Gastrocnemius medialis (tissue), 4 donors: ENCODE measurements around the gene FOXC2. TPM values are rescaled to one million over a fixed set of nuclear protein-coding genes. Genes with fewer than 3 reads are reported as not detected.

Source experiments
- ATAC-seq, 2 donors: fragments of 150-250 bp; one replicate each; pipeline ENCODE4 v1.9.1; 2016
- DNase-seq, 2 donors: peaks; one replicate each; pipeline ENCODE4 v3.0.0-alpha.2; 2019
- H3K27ac ChIP-seq, 4 donors: fragments of 200-600 bp; sonication (generic); 1 replicate in 1 of 4; 2 replicates in 3 of 4; pipeline ENCODE4 v1.5.1; 2016 to 2018; ENCODE audit warnings: mild to moderate bottlenecking in 2 of 4, moderate library complexity in 1 of 4
- H3K27me3 ChIP-seq, 3 donors: fragments of 200-600 bp; sonication (generic) in 2 of 3; 1 replicate in 1 of 3; 2 replicates in 2 of 3; pipeline versions ENCODE4 v1.5.1 to v1.6.0; 2016 to 2019; ENCODE audit warnings: mild to moderate bottlenecking in 1 of 3, moderate library complexity in 1 of 3
- H3K36me3 ChIP-seq, 2 donors: fragments of 200-600 bp; sonication (generic) in 1 of 2; one replicate each; pipeline ENCODE4 v1.5.1; 2017 to 2018
- H3K4me1 ChIP-seq, 2 donors: fragments of 200-600 bp; sonication (generic) in 1 of 2; one replicate each; pipeline ENCODE4 v1.5.1; 2016 to 2017; ENCODE audit warnings: mild to moderate bottlenecking in 2 of 2
- H3K4me3 ChIP-seq, 4 donors: fragments of 200-600 bp; sonication (generic) in 3 of 4; 1 replicate in 1 of 4; 2 replicates in 3 of 4; pipeline ENCODE4 v1.5.1; 2016 to 2019; ENCODE audit warnings: mild to moderate bottlenecking in 2 of 4
- H3K9me3 ChIP-seq, 3 donors: fragments of 200-600 bp; sonication (generic) in 2 of 3; 1 replicate in 1 of 3; 2 replicates in 2 of 3; pipeline ENCODE4 v1.5.1; 2016 to 2019
- POLR2A ChIP-seq, 2 donors: fragments of 450-650 bp; IDR thresholded peaks; one replicate each; pipeline ENCODE4 v1.6.1; 2017; ENCODE audit warnings: antibody characterized with exemption in 2 of 2, mild to moderate bottlenecking in 2 of 2, moderate library complexity in 2 of 2
- in situ Hi-C, 4 donors: fragments of 200-750 bp; cut with MboI; loops; one replicate each; pipeline versions ENCODE4 v1.15.0 to v1.8.0; 2017; ENCODE audit warnings: low sequenced_read_pairs in 4 of 4
- intact Hi-C: fragments of 100-400 bp; cut with DNase I; formaldehyde crosslinking; loops from one replicate; pipeline ENCODE4 v1.15.1; 2023; ENCODE audit warnings: low total_unique reads
- total RNA-seq, 4 donors: library from RNA; depleted of rRNA; stranded (reverse); fragments of >200 nt; gene quantifications; one replicate each; pipeline versions ENCODE4 v1.1.0 to v1.2.3, GENCODE V29; 2016
- TF ChIP-seq, protein P1 (sequence below), 5 experiments: fragments of 450-650 bp in 3 of 5; fragments of 200-600 bp in 2 of 5; sonication (generic) in 2 of 5; IDR thresholded peaks in 4 of 5; conservative IDR thresholded peaks in 1 of 5; 1 replicate in 4 of 5; 2 replicates in 1 of 5; pipeline ENCODE4 v1.5.1; 2016 to 2019; ENCODE audit warnings: antibody characterized with exemption in 5 of 5, mild to moderate bottlenecking in 3 of 5, moderate library complexity in 3 of 5

Gene FOXC2
- total RNA-seq, 4 donors from 2014 or later = 0.17 to 1.0 (median 0.29) TPM

- no peak for TF ChIP-seq POLR2A (IDR thresholded peaks at IDR 0.05)
- TF ChIP-seq, protein P1, sequence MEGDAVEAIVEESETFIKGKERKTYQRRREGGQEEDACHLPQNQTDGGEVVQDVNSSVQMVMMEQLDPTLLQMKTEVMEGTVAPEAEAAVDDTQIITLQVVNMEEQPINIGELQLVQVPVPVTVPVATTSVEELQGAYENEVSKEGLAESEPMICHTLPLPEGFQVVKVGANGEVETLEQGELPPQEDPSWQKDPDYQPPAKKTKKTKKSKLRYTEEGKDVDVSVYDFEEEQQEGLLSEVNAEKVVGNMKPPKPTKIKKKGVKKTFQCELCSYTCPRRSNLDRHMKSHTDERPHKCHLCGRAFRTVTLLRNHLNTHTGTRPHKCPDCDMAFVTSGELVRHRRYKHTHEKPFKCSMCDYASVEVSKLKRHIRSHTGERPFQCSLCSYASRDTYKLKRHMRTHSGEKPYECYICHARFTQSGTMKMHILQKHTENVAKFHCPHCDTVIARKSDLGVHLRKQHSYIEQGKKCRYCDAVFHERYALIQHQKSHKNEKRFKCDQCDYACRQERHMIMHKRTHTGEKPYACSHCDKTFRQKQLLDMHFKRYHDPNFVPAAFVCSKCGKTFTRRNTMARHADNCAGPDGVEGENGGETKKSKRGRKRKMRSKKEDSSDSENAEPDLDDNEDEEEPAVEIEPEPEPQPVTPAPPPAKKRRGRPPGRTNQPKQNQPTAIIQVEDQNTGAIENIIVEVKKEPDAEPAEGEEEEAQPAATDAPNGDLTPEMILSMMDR (IDR thresholded peaks at IDR 0.05 in 4 of 5, conservative IDR thresholded peaks at IDR 0.05 in 1 of 5) = no peak
- DNase-seq (no peak), ATAC-seq (no peak)
- intact Hi-C loops = no loop called here
- no peaks in the 10 kb centered on the region for H3K9me3 ChIP-seq
- no peak overlapping the region for H3K27ac ChIP-seq
- H3K4me1 ChIP-seq = peaks cover 0 to 6% of the 10 kb centered on the region in 2 donors
- H3K36me3 ChIP-seq = no peaks in the 10 kb centered on the region
- peaks cover 55 to 58% (median 56%) of the 10 kb centered on the region in 3 donors for H3K27me3 ChIP-seq
- in situ Hi-C loops = loop anchor here (5.0 to 25.0 kb wide), 7 partner anchors 310 to 822 kb away; partner anchors contain the start of genes FBXO31 (in 1 of the 4) and MAP1LC3B (in 1 of the 4)
- no peak overlapping the region for H3K4me3 ChIP-seq
These were observed 1.4 kb upstream of the FOXC2 start for GRCh38 chr16:86565181-86565631.

- in situ Hi-C loops = loop anchor here (5.0 to 25.0 kb wide), 7 partner anchors 309 to 821 kb away; partner anchors contain the start of genes FBXO31 (in 1 of the 4) and MAP1LC3B (in 1 of the 4)
These were observed 751 bp upstream of the FOXC2 start for GRCh38 chr16:86565644-86566511.

GRCh38 chr16:86566966-86567700 is 504 bp downstream of the FOXC2 start:
- H3K9me3 ChIP-seq = no peaks in the 10 kb centered on the region
- DNase-seq = no peak

More at GRCh38 chr16:86565644-86566511, 751 bp upstream of the FOXC2 start:
- Histone ChIP-seq H3K4me1 (peaks cover 0 to 6% of the 10 kb centered on the region in 2 donors), H3K36me3 (no peaks in the 10 kb centered on the region), H3K27ac (no peak overlapping the region), H3K9me3 (no peaks in the 10 kb centered on the region), H3K4me3 (peak overlapping the region in 2 of 4 donors; percentile 27 to 49), H3K27me3 (peaks cover 61 to 64% (median 62%) of the 10 kb centered on the region in 3 donors)
- DNase-seq = no peak
- TF ChIP-seq POLR2A (IDR thresholded peaks at IDR 0.05) = no peak
- TF ChIP-seq, protein P1 (IDR thresholded peaks at IDR 0.05 in 4 of 5, conservative IDR thresholded peaks at IDR 0.05 in 1 of 5) = no peak
- intact Hi-C loops = no loop called here
- ATAC-seq = no peak

More at GRCh38 chr16:86566966-86567700, 504 bp downstream of the FOXC2 start:
- in situ Hi-C loops (loop anchor here (5.0 to 25.0 kb wide), 7 partner anchors 308 to 820 kb away; partner anchors contain the start of genes FBXO31 (in 1 of the 4) and MAP1LC3B (in 1 of the 4)), intact Hi-C loops (no loop called here)
- TF ChIP-seq, protein P1 (IDR thresholded peaks at IDR 0.05 in 4 of 5, conservative IDR thresholded peaks at IDR 0.05 in 1 of 5) = peak in 1 of 5 experiments; percentile 2
- TF ChIP-seq POLR2A (IDR thresholded peaks at IDR 0.05) = no peak
- peak overlapping the region in 3 of 4 donors; percentile 44 to 59 (median 53) for H3K27ac ChIP-seq
- peaks cover 0 to 6% of the 10 kb centered on the region in 2 donors for H3K4me1 ChIP-seq
- peaks cover 74 to 77% (median 74%) of the 10 kb centered on the region in 3 donors for H3K27me3 ChIP-seq
- no peak for ATAC-seq
- no peaks in the 10 kb centered on the region for H3K36me3 ChIP-seq
- H3K4me3 ChIP-seq = peak overlapping the region; percentile 27 to 49 (median 32)
